ENCODE data around the gene DNMT3L.
"Not testable (repeated sequence)": the region's sequence is repeated elsewhere in the genome, so short reads cannot be mapped to it uniquely, and the experiment has no call there.

DNMT3L gene

GRCh38 chr21:44211978-44212377 lies 49.7 kb downstream of the DNMT3L start:
- H3K4me3 ChIP-seq (ENCODE audit: control insufficient read depth in 1 of 7, extremely low read depth in 1 of 7, insufficient read depth in 4 of 7, low read depth in 2 of 7, low read length in 6 of 7); H3K36me3 ChIP-seq (ENCODE audit: control insufficient read depth in 4 of 4, insufficient read depth in 4 of 4, low read length in 3 of 4); H3K9me3 ChIP-seq (ENCODE audit: control extremely low read depth in 1 of 5, control insufficient read depth in 4 of 5, insufficient read depth in 2 of 5, low read depth in 1 of 5, low read length in 4 of 5); H3K27me3 ChIP-seq (replicated peaks in 2 of 5; ENCODE audit: control insufficient read depth in 4 of 5, insufficient read depth in 5 of 5, low read length in 4 of 5); CTCF ChIA-PET; H3K27ac ChIP-seq (ENCODE audit: insufficient read depth in 1 of 2, low read depth in 1 of 2, low read length in 2 of 2, poor library complexity in 1 of 2, severe bottlenecking in 2 of 2); POLR2A ChIA-PET; DNase-seq; H3K4me1 ChIP-seq (ENCODE audit: control extremely low read depth in 1 of 4, control insufficient read depth in 4 of 4, insufficient read depth in 4 of 4, low read length in 3 of 4): not testable (repeated sequence)
- no CpG with 5 or more reads among the region's 2 CpGs for WGBS (ENCODE audit: insufficient coverage)

- H3K4me1 ChIP-seq (ENCODE audit: control extremely low read depth in 1 of 4, control insufficient read depth in 4 of 4, insufficient read depth in 4 of 4, low read length in 3 of 4); H3K27ac ChIP-seq (ENCODE audit: insufficient read depth in 1 of 2, low read depth in 1 of 2, low read length in 2 of 2, poor library complexity in 1 of 2, severe bottlenecking in 2 of 2); POLR2A ChIA-PET; CTCF ChIA-PET; DNase-seq; H3K36me3 ChIP-seq (ENCODE audit: control insufficient read depth in 4 of 4, insufficient read depth in 4 of 4, low read length in 3 of 4); H3K9me3 ChIP-seq (ENCODE audit: control extremely low read depth in 1 of 5, control insufficient read depth in 4 of 5, insufficient read depth in 2 of 5, low read depth in 1 of 5, low read length in 4 of 5); H3K27me3 ChIP-seq (replicated peaks in 2 of 5; ENCODE audit: control insufficient read depth in 4 of 5, insufficient read depth in 5 of 5, low read length in 4 of 5); H3K4me3 ChIP-seq (ENCODE audit: control insufficient read depth in 1 of 7, extremely low read depth in 1 of 7, insufficient read depth in 4 of 7, low read depth in 2 of 7, low read length in 6 of 7): not testable (repeated sequence)
- no CpG with 5 or more reads among the region's 3 CpGs for WGBS (ENCODE audit: insufficient coverage)
These were observed 50.1 kb downstream of the DNMT3L start for GRCh38 chr21:44211574-44211973.

DNA sequence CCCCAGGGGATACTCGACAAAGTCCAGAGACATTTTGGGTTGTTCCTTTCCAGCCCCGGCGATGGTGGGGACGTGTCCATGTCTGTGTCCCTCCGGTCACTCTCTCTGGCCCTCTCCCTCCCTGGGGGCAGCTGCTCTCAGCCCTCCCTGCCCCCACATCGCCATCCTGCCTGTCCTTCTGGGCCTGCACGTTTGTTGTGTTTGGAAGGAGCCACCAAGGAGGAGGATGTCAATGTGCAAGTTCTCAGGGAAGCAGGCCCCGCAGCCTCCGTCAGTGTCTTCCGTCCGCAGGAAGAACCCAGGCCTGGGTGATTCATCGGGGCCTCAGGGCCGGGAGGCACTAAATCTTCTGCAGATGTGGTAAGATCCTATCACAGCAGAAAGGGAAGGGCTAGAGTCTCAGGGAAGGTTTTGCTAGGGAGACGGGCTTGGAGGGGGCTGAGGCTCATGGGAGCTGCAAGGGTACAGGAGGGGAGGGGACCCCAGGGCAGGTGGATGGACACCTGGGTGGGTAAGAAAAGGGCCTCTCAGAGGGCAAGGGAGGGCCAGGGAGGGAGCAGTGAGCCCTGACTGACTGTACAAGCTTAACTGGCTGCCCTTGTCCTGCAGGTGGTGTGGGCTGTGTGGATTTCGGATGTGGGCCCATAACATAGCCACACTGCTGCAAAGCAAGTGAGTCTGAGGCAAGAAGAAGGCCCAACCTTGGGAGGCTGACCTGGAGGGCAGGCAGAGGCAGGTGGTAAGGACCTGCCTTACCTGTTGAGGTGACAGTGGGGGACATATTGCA lies 53.6 kb downstream of the DNMT3L start:
- CTCF ChIA-PET; H3K27me3 ChIP-seq (replicated peaks in 2 of 5; ENCODE audit: control insufficient read depth in 4 of 5, insufficient read depth in 5 of 5, low read length in 4 of 5); H3K36me3 ChIP-seq (ENCODE audit: control insufficient read depth in 4 of 4, insufficient read depth in 4 of 4, low read length in 3 of 4); H3K27ac ChIP-seq (ENCODE audit: insufficient read depth in 1 of 2, low read depth in 1 of 2, low read length in 2 of 2, poor library complexity in 1 of 2, severe bottlenecking in 2 of 2); H3K4me1 ChIP-seq (ENCODE audit: control extremely low read depth in 1 of 4, control insufficient read depth in 4 of 4, insufficient read depth in 4 of 4, low read length in 3 of 4); POLR2A ChIA-PET; H3K4me3 ChIP-seq (ENCODE audit: control insufficient read depth in 1 of 7, extremely low read depth in 1 of 7, insufficient read depth in 4 of 7, low read depth in 2 of 7, low read length in 6 of 7); H3K9me3 ChIP-seq (ENCODE audit: control extremely low read depth in 1 of 5, control insufficient read depth in 4 of 5, insufficient read depth in 2 of 5, low read depth in 1 of 5, low read length in 4 of 5): not testable (repeated sequence)
- DNase-seq, result peak in 2 of 3 donors; percentile 27 to 44
- WGBS (ENCODE audit: insufficient coverage), result no CpG with 5 or more reads among the region's 15 CpGs

DNA sequence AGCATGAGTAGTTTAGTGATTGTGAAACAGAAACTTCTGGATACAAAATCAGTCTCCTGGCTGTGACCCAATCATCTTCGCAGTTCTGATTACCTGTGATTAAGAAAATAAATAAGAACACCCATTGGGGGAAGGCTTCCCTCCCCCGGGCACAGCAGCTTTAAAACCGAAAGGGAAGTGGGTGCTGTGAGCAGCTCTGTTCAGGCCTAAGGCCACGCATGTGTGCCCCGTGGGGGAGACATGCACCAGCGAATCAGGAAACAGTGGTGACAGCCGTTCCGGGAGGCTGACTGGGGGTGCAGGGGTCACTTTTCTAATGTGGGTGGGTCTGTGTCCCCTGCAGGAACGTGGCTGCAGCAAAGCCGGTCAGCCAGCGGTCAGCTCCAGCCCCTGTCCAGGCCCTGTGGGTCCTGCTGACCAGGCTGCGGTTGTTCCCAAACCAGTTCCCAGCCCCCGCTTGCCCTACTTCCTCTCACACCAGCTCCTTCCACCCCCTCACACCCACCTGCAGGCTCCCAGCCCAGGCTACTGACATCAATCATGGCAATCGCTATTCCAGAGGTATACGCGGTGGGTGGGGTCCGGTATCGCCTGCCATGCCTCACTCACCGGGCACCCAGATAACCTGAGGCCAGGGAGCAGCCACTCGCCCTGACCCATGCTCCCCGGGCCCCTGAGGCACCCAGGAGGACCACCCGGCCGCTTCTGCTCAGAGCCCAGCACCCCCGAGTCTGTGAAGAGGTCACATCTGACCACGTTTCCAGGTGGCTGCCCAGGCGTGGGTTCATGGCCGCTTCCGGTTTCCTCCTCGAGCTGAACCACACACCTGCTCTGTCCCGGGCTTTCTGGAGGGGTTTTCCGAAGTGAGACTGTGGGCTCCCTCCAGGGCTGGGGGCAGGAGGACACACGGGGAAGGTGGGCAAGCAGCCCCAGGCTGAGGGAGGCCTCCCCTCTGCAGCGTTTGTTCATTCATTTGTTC lies 54.7 kb downstream of the DNMT3L start:
- H3K4me3 ChIP-seq (ENCODE audit: control insufficient read depth in 1 of 7, extremely low read depth in 1 of 7, insufficient read depth in 4 of 7, low read depth in 2 of 7, low read length in 6 of 7); H3K9me3 ChIP-seq (ENCODE audit: control extremely low read depth in 1 of 5, control insufficient read depth in 4 of 5, insufficient read depth in 2 of 5, low read depth in 1 of 5, low read length in 4 of 5); H3K27me3 ChIP-seq (replicated peaks in 2 of 5; ENCODE audit: control insufficient read depth in 4 of 5, insufficient read depth in 5 of 5, low read length in 4 of 5); H3K4me1 ChIP-seq (ENCODE audit: control extremely low read depth in 1 of 4, control insufficient read depth in 4 of 4, insufficient read depth in 4 of 4, low read length in 3 of 4); H3K36me3 ChIP-seq (ENCODE audit: control insufficient read depth in 4 of 4, insufficient read depth in 4 of 4, low read length in 3 of 4); DNase-seq; POLR2A ChIA-PET; CTCF ChIA-PET; H3K27ac ChIP-seq (ENCODE audit: insufficient read depth in 1 of 2, low read depth in 1 of 2, low read length in 2 of 2, poor library complexity in 1 of 2, severe bottlenecking in 2 of 2): not testable (repeated sequence)
- no CpG with 5 or more reads among the region's 33 CpGs for WGBS (ENCODE audit: insufficient coverage)

- H3K4me3 ChIP-seq (ENCODE audit: control insufficient read depth in 1 of 7, extremely low read depth in 1 of 7, insufficient read depth in 4 of 7, low read depth in 2 of 7, low read length in 6 of 7); H3K4me1 ChIP-seq (ENCODE audit: control extremely low read depth in 1 of 4, control insufficient read depth in 4 of 4, insufficient read depth in 4 of 4, low read length in 3 of 4); CTCF ChIA-PET; H3K36me3 ChIP-seq (ENCODE audit: control insufficient read depth in 4 of 4, insufficient read depth in 4 of 4, low read length in 3 of 4); H3K27me3 ChIP-seq (replicated peaks in 2 of 5; ENCODE audit: control insufficient read depth in 4 of 5, insufficient read depth in 5 of 5, low read length in 4 of 5); H3K9me3 ChIP-seq (ENCODE audit: control extremely low read depth in 1 of 5, control insufficient read depth in 4 of 5, insufficient read depth in 2 of 5, low read depth in 1 of 5, low read length in 4 of 5); H3K27ac ChIP-seq (ENCODE audit: insufficient read depth in 1 of 2, low read depth in 1 of 2, low read length in 2 of 2, poor library complexity in 1 of 2, severe bottlenecking in 2 of 2); POLR2A ChIA-PET; DNase-seq: not testable (repeated sequence)
- no CpG with 5 or more reads among the region's 24 CpGs for WGBS (ENCODE audit: insufficient coverage)
These were observed 55.5 kb downstream of the DNMT3L start for GRCh38 chr21:44206187-44206586.

DNA sequence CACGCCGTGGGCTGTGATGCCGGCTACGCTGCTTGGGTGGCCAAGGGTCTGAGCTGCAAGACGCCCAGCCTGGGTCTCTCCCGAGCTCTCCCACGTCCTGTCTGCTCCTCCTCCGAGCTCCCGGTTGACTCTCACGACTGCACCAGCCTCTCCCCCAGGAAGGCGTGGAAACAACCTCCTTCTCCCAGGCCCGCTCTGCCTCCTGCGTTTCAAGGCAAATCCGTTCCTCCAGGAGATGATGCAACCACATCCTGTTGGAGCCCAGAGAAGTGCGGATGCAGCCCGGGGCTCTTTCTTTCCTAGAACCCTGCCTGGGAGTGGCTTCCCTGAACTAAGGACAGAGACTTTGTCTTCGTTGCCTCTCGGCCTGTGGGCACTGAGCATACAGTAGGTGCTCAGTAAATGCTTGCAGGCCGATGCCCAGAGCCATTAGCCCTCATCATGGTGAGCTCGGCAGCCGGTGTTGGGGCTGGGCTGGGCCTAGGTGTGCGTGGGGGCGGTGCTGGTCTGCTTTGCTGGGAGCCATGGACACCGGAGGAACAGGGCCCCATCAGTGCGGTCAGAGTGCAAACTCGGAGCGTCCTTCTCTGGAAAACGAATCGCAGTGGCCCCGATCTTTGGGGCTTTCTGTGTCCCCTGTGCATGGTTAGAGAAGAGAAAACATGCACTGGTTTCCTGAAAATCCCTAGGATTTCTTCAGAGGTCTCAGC lies 59.0 kb downstream of the DNMT3L start:
- H3K4me1 ChIP-seq (ENCODE audit: control extremely low read depth in 1 of 4, control insufficient read depth in 4 of 4, insufficient read depth in 4 of 4, low read length in 3 of 4); POLR2A ChIA-PET; H3K27me3 ChIP-seq (replicated peaks in 2 of 5; ENCODE audit: control insufficient read depth in 4 of 5, insufficient read depth in 5 of 5, low read length in 4 of 5); CTCF ChIA-PET; H3K9me3 ChIP-seq (ENCODE audit: control extremely low read depth in 1 of 5, control insufficient read depth in 4 of 5, insufficient read depth in 2 of 5, low read depth in 1 of 5, low read length in 4 of 5); H3K4me3 ChIP-seq (ENCODE audit: control insufficient read depth in 1 of 7, extremely low read depth in 1 of 7, insufficient read depth in 4 of 7, low read depth in 2 of 7, low read length in 6 of 7); H3K27ac ChIP-seq (ENCODE audit: insufficient read depth in 1 of 2, low read depth in 1 of 2, low read length in 2 of 2, poor library complexity in 1 of 2, severe bottlenecking in 2 of 2); DNase-seq; H3K36me3 ChIP-seq (ENCODE audit: control insufficient read depth in 4 of 4, insufficient read depth in 4 of 4, low read length in 3 of 4): not testable (repeated sequence)
- WGBS (ENCODE audit: insufficient coverage), result no CpG with 5 or more reads among the region's 30 CpGs

DNA sequence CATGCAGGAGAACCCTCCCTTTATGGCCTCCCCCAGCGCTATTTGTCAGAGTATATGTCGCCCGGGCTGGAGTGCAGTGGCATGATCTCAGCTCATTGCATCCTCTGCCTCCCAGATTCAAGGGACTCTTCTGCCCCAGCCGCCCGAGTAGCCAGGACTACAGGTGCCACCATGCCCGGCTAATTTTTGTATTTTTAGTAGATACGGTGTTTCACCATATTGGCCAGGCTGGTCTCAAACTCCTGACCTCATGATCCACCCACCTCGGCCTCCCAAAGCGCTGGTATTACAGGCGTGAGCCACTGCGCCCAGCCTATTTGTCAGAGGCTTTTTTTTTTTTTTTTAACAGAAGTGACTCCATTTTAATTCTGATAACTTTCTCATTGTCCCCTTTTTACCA lies 61.7 kb downstream of the DNMT3L start:
- 97% methylated on average over 10 of the region's 11 CpGs for WGBS (ENCODE audit: insufficient coverage)
- H3K27me3 ChIP-seq (replicated peaks in 2 of 5; ENCODE audit: control insufficient read depth in 4 of 5, insufficient read depth in 5 of 5, low read length in 4 of 5); H3K27ac ChIP-seq (ENCODE audit: insufficient read depth in 1 of 2, low read depth in 1 of 2, low read length in 2 of 2, poor library complexity in 1 of 2, severe bottlenecking in 2 of 2); POLR2A ChIA-PET; H3K9me3 ChIP-seq (ENCODE audit: control extremely low read depth in 1 of 5, control insufficient read depth in 4 of 5, insufficient read depth in 2 of 5, low read depth in 1 of 5, low read length in 4 of 5); H3K4me3 ChIP-seq (ENCODE audit: control insufficient read depth in 1 of 7, extremely low read depth in 1 of 7, insufficient read depth in 4 of 7, low read depth in 2 of 7, low read length in 6 of 7); H3K36me3 ChIP-seq (ENCODE audit: control insufficient read depth in 4 of 4, insufficient read depth in 4 of 4, low read length in 3 of 4); CTCF ChIA-PET; H3K4me1 ChIP-seq (ENCODE audit: control extremely low read depth in 1 of 4, control insufficient read depth in 4 of 4, insufficient read depth in 4 of 4, low read length in 3 of 4); DNase-seq: not testable (repeated sequence)
